HCT116 (cell line): Measurements from ENCODE around the gene ELMO2. TPM values are rescaled to one million over a fixed set of nuclear protein-coding genes. Genes with fewer than 3 reads are reported as not detected.

Experiments used
- ATAC-seq: fragments of 200-7000 bp; cut with Tn5 transposase; 2 replicates; pipeline ENCODE4 v1.9.1; 2020; ENCODE audit warnings: mild to moderate bottlenecking, moderate library complexity
- BruUV-seq: library from RNA; stranded (reverse); fragments of 400-500 nt; replicated peaks from 2 replicates; lab custom pipeline; 2021; lab: Mats Ljungman, UMichigan
- CTCF ChIA-PET: fragments of 300-600 bp; sonication (Branson Sonifier 250); formaldehyde crosslinking; loops from one replicate; lab custom pipeline; 2021; ENCODE audit warnings: antibody characterized with exemption; lab: Charles Lee
- POLR2A ChIA-PET: fragments of 300-600, 350-600 bp; sonication (Branson Sonifier 250); formaldehyde crosslinking; loops from one replicate; lab custom pipeline; 2021; ENCODE audit warnings: antibody characterized with exemption; lab: Charles Lee
- RAD21 ChIA-PET, 2 experiments: fragments of 300-600 bp; sonication (Branson Sonifier 250); formaldehyde crosslinking; loops; one replicate each; lab custom pipeline; 2023; ENCODE audit warnings: low total read pairs in 2 of 2; ENCODE audit not compliant: uncharacterized antibody in 2 of 2, unreplicated experiment in 2 of 2, low non-redundant PET in 1 of 2; lab: Charles Lee
- DNase-seq: peaks from one replicate; pipeline ENCODE4 v3.0.0-alpha.2; 2010; ENCODE audit warnings: low read depth, low spot score
- H2AFZ ChIP-seq: fragments of 200-600 bp; shearing (Covaris generic), sonication (generic); 2 replicates; pipeline ENCODE4 v1.6.1; 2017; ENCODE audit warnings: low read depth, mixed run types, mixed read lengths, antibody characterized with exemption, low read length; ENCODE audit not compliant: poor library complexity, severe bottlenecking
- H3K27ac ChIP-seq: 2 replicates; pipeline ENCODE4 v1.5.1; 2012; ENCODE audit warnings: low read depth, low read length
- H3K27me3 ChIP-seq: fragments of 200-600 bp; sonication (generic); 2 replicates; pipeline ENCODE4 v1.6.1; 2016; ENCODE audit warnings: mixed run types, low read length, mixed read lengths; ENCODE audit not compliant: insufficient read depth
- H3K36me3 ChIP-seq, 2 experiments: fragments of 200-500 bp in 1 of 2; fragments of 200-600 bp in 1 of 2; sonication (Bioruptor generic) in 1 of 2; sonication (generic) in 1 of 2; 2 replicates each; pipeline versions ENCODE4 v1.5.1 to v1.6.1; 2014 to 2016; ENCODE audit warnings: low read length in 2 of 2, inconsistent platforms in 1 of 2, mixed read lengths in 1 of 2, mixed run types in 1 of 2; ENCODE audit not compliant: insufficient read depth in 2 of 2, control insufficient read depth in 1 of 2
- H3K4me1 ChIP-seq, 2 experiments: fragments of 200-600 bp in 1 of 2; sonication (generic) in 1 of 2; 2 replicates each; pipeline versions ENCODE4 v1.5.1 to v1.6.1; 2012 to 2017; ENCODE audit warnings: low read length in 2 of 2, inconsistent platforms in 1 of 2, mild to moderate bottlenecking in 1 of 2, mixed read lengths in 1 of 2, mixed run types in 1 of 2, moderate library complexity in 1 of 2; ENCODE audit not compliant: insufficient read depth in 2 of 2, control insufficient read depth in 1 of 2
- H3K4me2 ChIP-seq: fragments of 200-600 bp; sonication (generic); 2 replicates; pipeline ENCODE4 v1.6.1; 2017; ENCODE audit warnings: mixed run types, low read length, mixed read lengths
- H3K4me3 ChIP-seq, 2 experiments: fragments of 200-600 bp in 1 of 2; sonication (generic) in 1 of 2; replicated peaks in 1 of 2; 2 replicates each; pipeline ENCODE4 v1.5.1; 2011 to 2016; ENCODE audit warnings: low read length in 2 of 2, control low read depth in 1 of 2, low read depth in 1 of 2, mild to moderate bottlenecking in 1 of 2, mixed read lengths in 1 of 2, mixed run types in 1 of 2
- H3K79me2 ChIP-seq: fragments of 200-600 bp; sonication (generic); 2 replicates; pipeline ENCODE4 v1.6.1; 2017; ENCODE audit warnings: mild to moderate bottlenecking, mixed run types, low read length, moderate library complexity, mixed read lengths; ENCODE audit not compliant: insufficient read depth
- H3K9ac ChIP-seq: fragments of 200-600 bp; sonication (generic); 2 replicates; pipeline ENCODE4 v1.6.1; 2016; ENCODE audit warnings: low read length, mixed read lengths
- H3K9me2 ChIP-seq: fragments of 200-600 bp; sonication (generic), shearing (Covaris generic); 2 replicates; pipeline ENCODE4 v1.6.1; 2017; ENCODE audit warnings: mixed run types, mild to moderate bottlenecking, moderate library complexity; ENCODE audit not compliant: insufficient read depth
- H3K9me3 ChIP-seq, 2 experiments: fragments of 200-500 bp in 1 of 2; fragments of 200-600 bp in 1 of 2; sonication (Bioruptor generic) in 1 of 2; sonication (generic) in 1 of 2; 2 replicates each; pipeline ENCODE4 v1.6.1; 2014 to 2017; ENCODE audit warnings: low read length in 2 of 2, mixed read lengths in 2 of 2, inconsistent platforms in 1 of 2, low read depth in 1 of 2, mild to moderate bottlenecking in 1 of 2, mixed run types in 1 of 2, moderate library complexity in 1 of 2; ENCODE audit not compliant: control insufficient read depth in 1 of 2, insufficient read depth in 1 of 2
- H4K20me1 ChIP-seq: fragments of 200-600 bp; sonication (generic), shearing (Covaris generic); 2 replicates; pipeline ENCODE4 v1.6.1; 2017; ENCODE audit warnings: mixed run types, mild to moderate bottlenecking, moderate library complexity; ENCODE audit not compliant: insufficient read depth
- ATF3 ChIP-seq: IDR thresholded peaks from 2 replicates; pipeline ENCODE4 v1.6.1; 2012
- CBX3 ChIP-seq: IDR thresholded peaks from 2 replicates; pipeline ENCODE4 v1.6.1; 2012; ENCODE audit warnings: low read depth
- CEBPB ChIP-seq: IDR thresholded peaks from 2 replicates; pipeline ENCODE4 v1.6.1; 2012; ENCODE audit warnings: low read depth
- CTCF ChIP-seq, 3 experiments: fragments of 200-600 bp in 1 of 3; sonication (generic) in 1 of 3; IDR thresholded peaks in 2 of 3; conservative IDR thresholded peaks in 1 of 3; 2 replicates each; pipeline ENCODE4 v1.5.1; 2012 to 2017; ENCODE audit warnings: low read depth in 2 of 3, low read length in 2 of 3, antibody characterized with exemption in 1 of 3, borderline replicate concordance in 1 of 3, control low read depth in 1 of 3, mild to moderate bottlenecking in 1 of 3, mixed read lengths in 1 of 3, mixed run types in 1 of 3, moderate library complexity in 1 of 3; ENCODE audit not compliant: insufficient read depth in 1 of 3
- ELF1 ChIP-seq: IDR thresholded peaks from 2 replicates; pipeline ENCODE4 v1.6.1; 2012; ENCODE audit warnings: low read depth, borderline replicate concordance
- FOSL1 ChIP-seq: IDR thresholded peaks from 2 replicates; pipeline ENCODE4 v1.6.1; 2012; ENCODE audit warnings: low read depth
- JUND ChIP-seq: IDR thresholded peaks from 2 replicates; pipeline ENCODE4 v1.6.1; 2012
- MAX ChIP-seq: IDR thresholded peaks from 2 replicates; pipeline ENCODE4 v1.6.1; 2012
- POLR2A ChIP-seq: IDR thresholded peaks from 2 replicates; pipeline ENCODE4 v1.7.0; 2011; ENCODE audit warnings: borderline replicate concordance; ENCODE audit not compliant: insufficient read depth, insufficient read length; ENCODE audit errors: extremely low read depth
- POLR2AphosphoS5 ChIP-seq: IDR thresholded peaks from 2 replicates; pipeline ENCODE4 v1.6.1; 2011; ENCODE audit warnings: mild to moderate bottlenecking, low read depth, low read length, moderate library complexity
- RAD21 ChIP-seq: IDR thresholded peaks from 2 replicates; pipeline ENCODE4 v1.6.1; 2012; ENCODE audit warnings: low read depth, mild to moderate bottlenecking
- REST ChIP-seq: IDR thresholded peaks from 2 replicates; pipeline ENCODE4 v1.6.1; 2012; ENCODE audit warnings: low read depth
- SIN3A ChIP-seq: IDR thresholded peaks from 2 replicates; pipeline ENCODE4 v1.6.1; 2012; ENCODE audit warnings: low read depth
- SP1 ChIP-seq: IDR thresholded peaks from 2 replicates; pipeline ENCODE4 v1.6.1; 2012; ENCODE audit warnings: low read depth
- SRF ChIP-seq: IDR thresholded peaks from 2 replicates; pipeline ENCODE4 v1.6.1; 2012; ENCODE audit warnings: low read depth
- TCF7L2 ChIP-seq: IDR thresholded peaks from 2 replicates; pipeline ENCODE4 v1.7.0; 2011; ENCODE audit warnings: borderline replicate concordance, inconsistent platforms; ENCODE audit not compliant: insufficient read depth, insufficient read length; ENCODE audit errors: extremely low read depth
- ZBTB33 ChIP-seq: IDR thresholded peaks from 2 replicates; pipeline ENCODE4 v1.6.1; 2011; ENCODE audit warnings: mild to moderate bottlenecking, low read length, moderate library complexity; ENCODE audit not compliant: insufficient replicate concordance; ENCODE audit errors: extremely low read depth
- ZNF274 ChIP-seq: fragments of 200-500 bp; sonication (Bioruptor generic); IDR thresholded peaks from 2 replicates; pipeline ENCODE4 v1.6.1; 2014; ENCODE audit warnings: mild to moderate bottlenecking, low read depth, low read length, inconsistent platforms
- intact Hi-C: fragments of 100-400 bp; cut with micrococcal nuclease; formaldehyde crosslinking; loops from 2 replicates; pipeline ENCODE4 v1.10.0; 2022
- total RNA-seq: library from RNA; stranded (reverse); gene quantifications from one replicate; pipeline ENCODE4 v1.2.1, GENCODE V29; 2021; ENCODE audit not compliant: unreplicated experiment

The ELMO2 gene
- total RNA-seq, 1 experiment from 2014 or later, result 22.9 TPM

GRCh38 chr20:46402331-46402811 lies 4.0 kb downstream of the ELMO2 start:
- H3K27ac ChIP-seq, result no peak overlapping the region
- no peak overlapping the region for H3K9ac ChIP-seq
- no peak overlapping the region for H3K4me3 ChIP-seq
- no peaks in the 10 kb centered on the region for H4K20me1 ChIP-seq
- CTCF ChIA-PET, result no interaction called here
- intact Hi-C loops, result no loop called here
- RAD21 ChIA-PET, result no interaction called here
- no peaks in the 10 kb centered on the region for H3K79me2 ChIP-seq
- peaks cover 6 to 12% of the 10 kb centered on the region in 2 experiments; a peak in 3 of 4 replicates for H3K4me1 ChIP-seq
- H3K9me3 ChIP-seq, result no peaks in the 10 kb centered on the region
- DNase-seq (no peak), ATAC-seq (no peak)
- TF ChIP-seq CBX3 (no peak), POLR2A (no peak), CEBPB (no peak), TCF7L2 (no peak), FOSL1 (no peak), MAX (no peak), POLR2AphosphoS5 (no peak), CTCF (IDR thresholded peaks at IDR 0.05 in 2 of 3, conservative IDR thresholded peaks at IDR 0.05 in 1 of 3; ENCODE audit: borderline replicate concordance in 1 of 3, insufficient read depth in 1 of 3, low read depth in 2 of 3, low read length in 2 of 3) (no peak), SP1 (no peak), ZNF274 (no peak), ATF3 (no peak), JUND (no peak), ZBTB33 (no peak), SRF (no peak), REST (no peak), RAD21 (no peak), SIN3A (no peak), ELF1 (no peak)
- H3K36me3 ChIP-seq, result no peaks in the 10 kb centered on the region; a peak in 1 of 4 replicates
- no peak overlapping the region for H2AFZ ChIP-seq
- POLR2A ChIA-PET, result no interaction called here
- no peak overlapping the region for H3K4me2 ChIP-seq
- no peaks in the 10 kb centered on the region for H3K9me2 ChIP-seq
- BruUV-seq, result no TSS peak
- H3K27me3 ChIP-seq, result no peaks in the 10 kb centered on the region
